C4-2B (cell line): ENCODE results near the gene C2CD5.

Source experiments
- ZFX ChIP-seq: fragments of 450-650 bp; IDR thresholded peaks from 2 replicates; pipeline ENCODE4 v1.6.1; 2017
- TF ChIP-seq, protein P1 (sequence below): fragments of 450-650 bp; conservative IDR thresholded peaks from 2 replicates; pipeline ENCODE4 v1.5.1; 2017; ENCODE audit warnings: mild to moderate bottlenecking

DNA sequence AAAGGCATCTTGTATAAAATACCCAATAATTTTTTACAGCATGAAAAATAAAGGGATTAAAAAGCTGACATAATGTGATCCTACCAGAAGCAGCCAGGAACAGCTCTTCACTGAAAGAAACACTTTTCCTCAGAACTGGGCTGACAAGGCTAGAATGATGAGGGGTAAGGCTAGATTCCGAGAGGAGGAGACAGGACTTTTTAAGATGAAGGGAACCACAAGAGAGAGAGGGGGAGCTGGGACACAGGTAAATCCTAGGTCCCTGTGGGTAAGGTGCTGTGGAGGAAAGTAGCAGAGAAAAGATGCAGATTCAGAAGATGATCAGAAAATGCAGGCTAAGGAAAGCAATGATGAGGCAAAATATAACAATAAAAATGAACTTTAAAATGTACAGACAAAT lies 29.5 kb downstream of the C2CD5 start:
- TF ChIP-seq, protein P1, sequence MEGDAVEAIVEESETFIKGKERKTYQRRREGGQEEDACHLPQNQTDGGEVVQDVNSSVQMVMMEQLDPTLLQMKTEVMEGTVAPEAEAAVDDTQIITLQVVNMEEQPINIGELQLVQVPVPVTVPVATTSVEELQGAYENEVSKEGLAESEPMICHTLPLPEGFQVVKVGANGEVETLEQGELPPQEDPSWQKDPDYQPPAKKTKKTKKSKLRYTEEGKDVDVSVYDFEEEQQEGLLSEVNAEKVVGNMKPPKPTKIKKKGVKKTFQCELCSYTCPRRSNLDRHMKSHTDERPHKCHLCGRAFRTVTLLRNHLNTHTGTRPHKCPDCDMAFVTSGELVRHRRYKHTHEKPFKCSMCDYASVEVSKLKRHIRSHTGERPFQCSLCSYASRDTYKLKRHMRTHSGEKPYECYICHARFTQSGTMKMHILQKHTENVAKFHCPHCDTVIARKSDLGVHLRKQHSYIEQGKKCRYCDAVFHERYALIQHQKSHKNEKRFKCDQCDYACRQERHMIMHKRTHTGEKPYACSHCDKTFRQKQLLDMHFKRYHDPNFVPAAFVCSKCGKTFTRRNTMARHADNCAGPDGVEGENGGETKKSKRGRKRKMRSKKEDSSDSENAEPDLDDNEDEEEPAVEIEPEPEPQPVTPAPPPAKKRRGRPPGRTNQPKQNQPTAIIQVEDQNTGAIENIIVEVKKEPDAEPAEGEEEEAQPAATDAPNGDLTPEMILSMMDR: no peak
- TF ChIP-seq ZFX: no peak
